GM12878 (cell line): ENCODE data around the gene MAPKAP1. TPM values are rescaled to one million over a fixed set of nuclear protein-coding genes. Genes with fewer than 3 reads are reported as not detected.

Source experiments
- ATAC-seq: fragments of 200-7000 bp; cut with Tn5 transposase; 3 replicates; pipeline ENCODE4 v1.9.1; 2020; ENCODE audit warnings: mild to moderate bottlenecking, moderate library complexity
- BruUV-seq: library from RNA; stranded (reverse); fragments of 400-500 nt; replicated peaks from 2 replicates; lab custom pipeline; 2021; lab: Mats Ljungman, UMichigan
- CTCF ChIA-PET: fragments of 300-600 bp; sonication (Branson Sonifier 250); formaldehyde crosslinking; extraction: SDS; loops from one replicate; lab custom pipeline; 2021; ENCODE audit warnings: inconsistent platforms; lab: Yijun Ruan, JAX
- POLR2A ChIA-PET: fragments of 350-600 bp; formaldehyde crosslinking; extraction: SDS; loops from one replicate; lab custom pipeline; 2021; ENCODE audit warnings: inconsistent platforms; lab: Charles Lee
- RAD21 ChIA-PET: fragments of 300-600 bp; sonication (Branson Sonifier 250); formaldehyde crosslinking; loops from one replicate; lab custom pipeline; 2023; ENCODE audit warnings: antibody characterized with exemption; ENCODE audit not compliant: unreplicated experiment; lab: Charles Lee
- SMC1A ChIA-PET: fragments of 300-600 bp; sonication (Branson Sonifier 250); formaldehyde crosslinking; loops from one replicate; lab custom pipeline; 2023; ENCODE audit not compliant: unreplicated experiment, uncharacterized antibody; lab: Charles Lee
- DNase-seq: peaks from one replicate; pipeline ENCODE4 v3.0.0-alpha.2; 2011; ENCODE audit warnings: low read depth, low spot score
- FAIRE-seq: peaks from 3 replicates; lab custom pipeline; 2011; peaks lifted over from hg19 to GRCh38; lab: Jason Lieb, UNC
- H2AFZ ChIP-seq: 2 replicates; pipeline ENCODE4 v1.6.0; 2011; ENCODE audit warnings: low read depth, low read length, control low read depth; ENCODE audit not compliant: control insufficient read depth
- H3K27ac ChIP-seq: 2 replicates; pipeline ENCODE4 v1.5.1; 2011; ENCODE audit warnings: control low read depth; ENCODE audit not compliant: control insufficient read depth, insufficient read depth
- H3K27me3 ChIP-seq, 2 experiments: replicated peaks in 1 of 2; 2 replicates each; pipeline versions ENCODE4 v1.6.0 to v1.6.1; 2011; ENCODE audit warnings: low read length in 1 of 2; ENCODE audit not compliant: control insufficient read depth in 2 of 2, insufficient read depth in 2 of 2
- H3K36me3 ChIP-seq, 2 experiments: 2 replicates each; pipeline ENCODE4 v1.5.1; 2011; ENCODE audit warnings: low read length in 1 of 2; ENCODE audit not compliant: control insufficient read depth in 2 of 2, insufficient read depth in 2 of 2
- H3K4me1 ChIP-seq: 2 replicates; pipeline ENCODE4 v1.6.1; 2011; ENCODE audit warnings: mild to moderate bottlenecking, low read length, moderate library complexity, mixed read lengths; ENCODE audit not compliant: control insufficient read depth, insufficient read depth
- H3K4me2 ChIP-seq: 2 replicates; pipeline ENCODE4 v1.6.0; 2011; ENCODE audit warnings: control low read depth; ENCODE audit not compliant: control insufficient read depth, insufficient read depth
- H3K4me3 ChIP-seq: fragments of 200-600 bp; sonication (generic); 2 replicates; pipeline ENCODE4 v1.5.1; 2016
- H3K79me2 ChIP-seq: 2 replicates; pipeline ENCODE4 v1.6.0; 2011; ENCODE audit warnings: low read length; ENCODE audit not compliant: control insufficient read depth, insufficient read depth
- H3K9ac ChIP-seq: 2 replicates; pipeline ENCODE4 v1.8.0; 2011; ENCODE audit warnings: low read length, control low read depth, mixed read lengths; ENCODE audit not compliant: control insufficient read depth, insufficient read depth
- H3K9me3 ChIP-seq: replicated peaks from 3 replicates; pipeline ENCODE4 v1.5.1; 2011; ENCODE audit warnings: mild to moderate bottlenecking, low read length; ENCODE audit not compliant: control insufficient read depth, insufficient read depth
- H4K20me1 ChIP-seq: 2 replicates; pipeline ENCODE4 v1.6.0; 2011; ENCODE audit not compliant: control insufficient read depth, insufficient read depth
- EGR1 ChIP-seq, 2 experiments: IDR thresholded peaks; 1 replicate in 1 of 2; 2 replicates in 1 of 2; pipeline ENCODE4 v1.6.1; 2011 to 2012; ENCODE audit warnings: low read depth in 2 of 2, low read length in 2 of 2, borderline replicate concordance in 1 of 2, mild to moderate bottlenecking in 1 of 2, moderate library complexity in 1 of 2
- GATAD2B ChIP-seq: fragments of 450-650 bp; conservative IDR thresholded peaks from 2 replicates; pipeline ENCODE4 v1.6.1; 2017; ENCODE audit warnings: low read depth, mild to moderate bottlenecking, moderate library complexity
- IKZF1 ChIP-seq: fragments of 450-650 bp; conservative IDR thresholded peaks from 2 replicates; pipeline ENCODE4 v1.6.1; 2017; ENCODE audit warnings: antibody characterized with exemption, mild to moderate bottlenecking
- MEF2A ChIP-seq: IDR thresholded peaks from 2 replicates; pipeline ENCODE4 v1.6.1; 2011; ENCODE audit warnings: low read depth, mild to moderate bottlenecking, low read length, moderate library complexity; ENCODE audit not compliant: insufficient read depth
- TCF12 ChIP-seq: IDR thresholded peaks from 2 replicates; pipeline ENCODE4 v1.6.1; 2011; ENCODE audit warnings: low read depth, mild to moderate bottlenecking, low read length
- ZBTB33 ChIP-seq: fragments of 450-650 bp; IDR thresholded peaks from 2 replicates; pipeline ENCODE4 v1.6.1; 2017; ENCODE audit warnings: mild to moderate bottlenecking
- WGBS: methylation state at CpG from one replicate; pipeline ENCODE4 v1.1.6; 2016; ENCODE audit warnings: low lambda C conversion rate; ENCODE audit not compliant: insufficient replicate concordance, insufficient coverage; ENCODE audit errors: missing lambda C conversion rate; 5-methylcytosine and 5-hydroxymethylcytosine counted together
- in situ Hi-C: fragments of 300-500 bp; cut with MboI; formaldehyde crosslinking; loops from 9 replicates; pipeline ENCODE4 v1.14.3; 2018; ENCODE audit warnings: mixed read lengths
- intact Hi-C: fragments of 100-400 bp; cut with micrococcal nuclease; formaldehyde crosslinking; loops from one replicate; pipeline ENCODE4 v1.14.2; 2022; ENCODE audit not compliant: unreplicated experiment
- polyA plus RNA-seq, 11 experiments: library from polyadenylated mRNA; depleted of rRNA in 4 of 11; unstranded in 6 of 11; stranded (reverse) in 5 of 11; fragments of >200 nt; fragmentation: Nextera tagmentation in 4 of 11; fragmentation: Illumina TruSeq in 1 of 11; extraction: Ambion mirVana in 4 of 11; extraction: Trizol in 1 of 11; gene quantifications; 1 replicate in 1 of 11; 2 replicates in 10 of 11; pipeline versions ENCODE4 v1.2.1 to v1.2.3, GENCODE V29; 2011 to 2016; ENCODE audit warnings: inconsistent platforms in 2 of 11, missing spikeins in 2 of 11, low read depth in 1 of 11
- total RNA-seq, 4 experiments: library from RNA; depleted of rRNA in 3 of 4; stranded (reverse); fragments of >200 nt in 3 of 4; fragmentation: Illumina TruSeq in 1 of 4; extraction: Trizol in 1 of 4; gene quantifications; 2 replicates each; pipeline versions ENCODE4 v1.2.1 to v1.2.3, GENCODE V29; 2013 to 2021
- TF ChIP-seq, protein P1 (sequence below): fragments of 150-350 bp; IDR thresholded peaks from 2 replicates; pipeline ENCODE4 v1.6.1; 2016; ENCODE audit warnings: low read depth, low read length

MAPKAP1 gene
- total and polyA plus RNA-seq, 10 of the 15 experiments (the other 5 are each of a cell fraction or from before 2014, with no cell fraction given), result 5.1 to 188 (median 105) TPM

GRCh38 chr9:125746774-125747052, 39.7 kb upstream of the MAPKAP1 start:
- no TSS peak for BruUV-seq
- H3K4me1 ChIP-seq, result peaks cover 7% of the 10 kb centered on the region
- no peak for FAIRE-seq
- H3K27ac ChIP-seq, result no peak overlapping the region; the same call in 1 of the 2 replicates
- H3K9ac ChIP-seq, result peak overlapping the region; percentile 73; the same call in 1 of the 2 replicates
- no peaks in the 10 kb centered on the region for H4K20me1 ChIP-seq
- peak in 1 of 2 experiments; percentile 78; a peak in 1 of 3 replicates for TF ChIP-seq EGR1 (IDR thresholded peaks at IDR 0.05; ENCODE audit: borderline replicate concordance in 1 of 2, low read depth in 2 of 2, low read length in 2 of 2)
- TF ChIP-seq GATAD2B, result no peak
- ChIA-PET CTCF (interaction anchor here (1.4 kb wide), 1 partner anchor 188 kb away, joined by 9 read pairs; no protein-coding TSS in a partner anchor), SMC1A (interaction anchor here (1.6 kb wide), 1 partner anchor 11 kb away, joined by 6 read pairs; no protein-coding TSS in a partner anchor), RAD21 (interaction anchor here (1.0 to 1.8 kb wide), 5 partner anchors 44 to 188 kb away, joined by 3 to 8 read pairs (median 5); no protein-coding TSS in a partner anchor), POLR2A (interaction anchor here (0.6 to 1.2 kb wide), 4 partner anchors 100 to 156 kb away, joined by 3 to 4 read pairs (median 3); no protein-coding TSS in a partner anchor)
- H3K9me3 ChIP-seq, result no peaks in the 10 kb centered on the region
- no peak for DNase-seq
- ATAC-seq, result no peak
- intact Hi-C loops, result loop anchor here (1.0 to 5.0 kb wide), 3 partner anchors 39 to 189 kb away; partner anchors contain the start of gene MAPKAP1
- no peaks in the 10 kb centered on the region for H3K27me3 ChIP-seq
- H3K79me2 ChIP-seq, result peaks cover 45% of the 10 kb centered on the region
- no peak overlapping the region; the same call in 1 of the 2 replicates for H2AFZ ChIP-seq
- under 1% methylated on average over 19 of the region's 46 CpGs for WGBS
- H3K4me2 ChIP-seq, result no peak overlapping the region
- H3K36me3 ChIP-seq, result no peaks in the 10 kb centered on the region
- no peak overlapping the region; the same call in 1 of the 2 replicates for H3K4me3 ChIP-seq
- in situ Hi-C loops, result no loop called here

- Histone ChIP-seq H3K4me1 (peaks cover 7% of the 10 kb centered on the region), H3K9ac (peak overlapping the region; percentile 73), H3K79me2 (peaks cover 40% of the 10 kb centered on the region), H3K27ac (peak overlapping the region; percentile 74), H2AFZ (peak overlapping the region; percentile 94), H3K9me3 (no peaks in the 10 kb centered on the region), H4K20me1 (no peaks in the 10 kb centered on the region), H3K4me3 (peak overlapping the region; percentile 81; the same call in 1 of the 2 replicates), H3K4me2 (peak overlapping the region; percentile 96), H3K27me3 (no peaks in the 10 kb centered on the region), H3K36me3 (no peaks in the 10 kb centered on the region)
- FAIRE-seq, result peak; percentile 77
- BruUV-seq, result no TSS peak
- ChIA-PET RAD21 (interaction anchor here (0.8 to 2.1 kb wide), 14 partner anchors 8 to 339 kb away, joined by 3 to 9 read pairs (median 6); partner anchors contain the start of gene MAPKAP1), SMC1A (interaction anchor here (0.8 to 2.4 kb wide), 14 partner anchors 10 to 188 kb away, joined by 3 to 11 read pairs (median 4); partner anchors contain the start of gene MAPKAP1), POLR2A (interaction anchor here (0.6 to 1.8 kb wide), 11 partner anchors 8 to 163 kb away, joined by 3 to 5 read pairs (median 4); partner anchors contain the start of gene MAPKAP1), CTCF (interaction anchor here (1.1 to 1.4 kb wide), 3 partner anchors 43 to 188 kb away, joined by 3 to 9 read pairs (median 4); no protein-coding TSS in a partner anchor)
- in situ Hi-C loops (no loop called here), intact Hi-C loops (loop anchor here (1.0 to 5.0 kb wide), 3 partner anchors 39 to 189 kb away; partner anchors contain the start of gene MAPKAP1)
- ATAC-seq, result peak; percentile 86
- WGBS, result 1% methylated on average over 52 of the region's 79 CpGs
- DNase-seq, result peak; percentile 82
- TF ChIP-seq TCF12 (0 out of 2 replicates have a peak, but pooled peaks have one; percentile 42), MEF2A (no peak), IKZF1 (peak; percentile 86), ZBTB33 (0 out of 2 replicates have a peak, but pooled peaks have one; percentile 12)
- TF ChIP-seq, protein P1, sequence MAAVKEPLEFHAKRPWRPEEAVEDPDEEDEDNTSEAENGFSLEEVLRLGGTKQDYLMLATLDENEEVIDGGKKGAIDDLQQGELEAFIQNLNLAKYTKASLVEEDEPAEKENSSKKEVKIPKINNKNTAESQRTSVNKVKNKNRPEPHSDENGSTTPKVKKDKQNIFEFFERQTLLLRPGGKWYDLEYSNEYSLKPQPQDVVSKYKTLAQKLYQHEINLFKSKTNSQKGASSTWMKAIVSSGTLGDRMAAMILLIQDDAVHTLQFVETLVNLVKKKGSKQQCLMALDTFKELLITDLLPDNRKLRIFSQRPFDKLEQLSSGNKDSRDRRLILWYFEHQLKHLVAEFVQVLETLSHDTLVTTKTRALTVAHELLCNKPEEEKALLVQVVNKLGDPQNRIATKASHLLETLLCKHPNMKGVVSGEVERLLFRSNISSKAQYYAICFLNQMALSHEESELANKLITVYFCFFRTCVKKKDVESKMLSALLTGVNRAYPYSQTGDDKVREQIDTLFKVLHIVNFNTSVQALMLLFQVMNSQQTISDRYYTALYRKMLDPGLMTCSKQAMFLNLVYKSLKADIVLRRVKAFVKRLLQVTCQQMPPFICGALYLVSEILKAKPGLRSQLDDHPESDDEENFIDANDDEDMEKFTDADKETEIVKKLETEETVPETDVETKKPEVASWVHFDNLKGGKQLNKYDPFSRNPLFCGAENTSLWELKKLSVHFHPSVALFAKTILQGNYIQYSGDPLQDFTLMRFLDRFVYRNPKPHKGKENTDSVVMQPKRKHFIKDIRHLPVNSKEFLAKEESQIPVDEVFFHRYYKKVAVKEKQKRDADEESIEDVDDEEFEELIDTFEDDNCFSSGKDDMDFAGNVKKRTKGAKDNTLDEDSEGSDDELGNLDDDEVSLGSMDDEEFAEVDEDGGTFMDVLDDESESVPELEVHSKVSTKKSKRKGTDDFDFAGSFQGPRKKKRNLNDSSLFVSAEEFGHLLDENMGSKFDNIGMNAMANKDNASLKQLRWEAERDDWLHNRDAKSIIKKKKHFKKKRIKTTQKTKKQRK, result no peak
Observed at GRCh38 chr9:125746017-125746773, 39.2 kb upstream of the MAPKAP1 start.
